ENCODE results near the gene CACNA2D2.

GRCh38 chr3:50356553-50356952 lies 146.9 kb downstream of the CACNA2D2 start:
- TF ChIP-seq CTCF (conservative IDR thresholded peaks at IDR 0.05) (no peak), EZH2 (IDR thresholded peaks at IDR 0.05; ENCODE audit: low read depth) (no peak)

Measured in PC-9 (cell line).